Pons (tissue), 1 donor: ENCODE data around the gene ESAM.

Experiments
- DNase-seq: peaks from one replicate; pipeline ENCODE4 v3.0.0-alpha.2; 2016; ENCODE audit warnings: low spot score

The ESAM gene

GRCh38 chr11:124762105-124762623 lies at the start of gene ESAM:
Gene ESAM (minus strand): TSS chr11:124762290. CDS start chr11:124762154, 136 bp downstream.
- no peak for DNase-seq

GRCh38 chr11:124811399-124812125 lies 49.5 kb upstream of the ESAM start:
- DNase-seq: no peak

GRCh38 chr11:124807660-124808270 lies 45.7 kb upstream of the ESAM start:
- no peak for DNase-seq

GRCh38 chr11:124807201-124807600 lies 45.1 kb upstream of the ESAM start:
- DNase-seq: peak; percentile 48

- DNase-seq: no peak
Measured at GRCh38 chr11:124804884-124805283, 42.8 kb upstream of the ESAM start.

GRCh38 chr11:124801636-124802312 lies 39.7 kb upstream of the ESAM start:
- no peak for DNase-seq

GRCh38 chr11:124801014-124801413 lies 38.9 kb upstream of the ESAM start:
- DNase-seq: no peak

- DNase-seq: peak; percentile 90
Measured at GRCh38 chr11:124800226-124800929, 38.3 kb upstream of the ESAM start, which contains the start of gene MSANTD2. Gene MSANTD2 (minus strand): TSS chr11:124800406. CDS start chr11:124800380, 26 bp downstream.

- no peak for DNase-seq
Measured at GRCh38 chr11:124799348-124800225, 37.5 kb upstream of the ESAM start.

GRCh38 chr11:124798991-124799347 lies 36.9 kb upstream of the ESAM start:
- no peak for DNase-seq

- no peak for DNase-seq
Measured at GRCh38 chr11:124796312-124796711, 34.2 kb upstream of the ESAM start.

- peak; percentile 60 for DNase-seq
Measured at GRCh38 chr11:124793466-124794278, 31.6 kb upstream of the ESAM start.

- DNase-seq: no peak
Measured at GRCh38 chr11:124791626-124792341, 29.7 kb upstream of the ESAM start.

- DNase-seq: no peak
Measured at GRCh38 chr11:124788521-124788920, 26.4 kb upstream of the ESAM start.

GRCh38 chr11:124784051-124784450 lies 22.0 kb upstream of the ESAM start:
- DNase-seq: no peak

GRCh38 chr11:124783002-124783401 lies 20.9 kb upstream of the ESAM start:
- no peak for DNase-seq

GRCh38 chr11:124779568-124779967 lies 17.5 kb upstream of the ESAM start:
- DNase-seq: no peak

- DNase-seq: no peak
Measured at GRCh38 chr11:124778281-124778680, 16.2 kb upstream of the ESAM start.

GRCh38 chr11:124776865-124777645 lies 15.0 kb upstream of the ESAM start:
- no peak for DNase-seq
